HepG2 (cell line): Measurements from ENCODE around the gene FBXL20. TPM values are rescaled to one million over a fixed set of nuclear protein-coding genes. Genes with fewer than 3 reads are reported as not detected.

Experiments
- HNRNPL ChIP-seq: fragments of 200-400 bp; formaldehyde crosslinking; IDR thresholded peaks from 2 replicates; pipeline ENCODE4 v1.6.1; 2017; ENCODE audit warnings: mild to moderate bottlenecking, low read depth, low read length
- HOXA7 ChIP-seq: sonication (generic); formaldehyde crosslinking; IDR thresholded peaks from 2 replicates; pipeline ENCODE4 v1.8.1; 2022; ENCODE audit warnings: mild to moderate bottlenecking, missing genetic modification reagents, moderate library complexity
- MYPOP ChIP-seq: sonication (generic); formaldehyde crosslinking; IDR thresholded peaks from 2 replicates; pipeline ENCODE4 v1.8.1; 2023; ENCODE audit warnings: mild to moderate bottlenecking, moderate library complexity, missing genetic modification reagents
- PAWR ChIP-seq: sonication (generic); formaldehyde crosslinking; IDR thresholded peaks from 2 replicates; pipeline ENCODE4 v1.4.0; 2020; ENCODE audit warnings: missing genetic modification reagents, mild to moderate bottlenecking, borderline replicate concordance
- SP5 ChIP-seq: IDR thresholded peaks from 2 replicates; pipeline ENCODE4 v1.6.1; 2016; ENCODE audit warnings: low read depth, borderline replicate concordance
- TEF ChIP-seq: sonication (generic); formaldehyde crosslinking; IDR thresholded peaks from 2 replicates; pipeline ENCODE4 v1.5.0; 2020; ENCODE audit warnings: missing genetic modification reagents
- ZNF33A ChIP-seq: sonication (generic); formaldehyde crosslinking; IDR thresholded peaks from 2 replicates; pipeline ENCODE4 v1.5.1; 2020; ENCODE audit warnings: missing genetic modification reagents, mild to moderate bottlenecking, moderate library complexity, borderline replicate concordance
- ZNF775 ChIP-seq: sonication (generic); formaldehyde crosslinking; IDR thresholded peaks from 2 replicates; pipeline ENCODE4 v1.4.0; 2020; ENCODE audit warnings: missing genetic modification reagents, mild to moderate bottlenecking, moderate library complexity, borderline replicate concordance
- ZNF800 ChIP-seq: sonication (generic); formaldehyde crosslinking; IDR thresholded peaks from 2 replicates; pipeline ENCODE4 v1.4.0; 2020; ENCODE audit warnings: missing genetic modification reagents
- polyA plus RNA-seq, 8 experiments: library from polyadenylated mRNA; depleted of rRNA in 3 of 8; stranded (reverse) in 7 of 8; unstranded in 1 of 8; fragments of >200 nt; fragmentation: Illumina TruSeq in 4 of 8; extraction: Trizol in 4 of 8; gene quantifications; 2 replicates each; pipeline versions ENCODE4 v1.2.1 to v1.2.3, GENCODE V29; 2011 to 2016; ENCODE audit warnings: low read depth in 4 of 8, missing spikeins in 1 of 8, mixed read lengths in 1 of 8; ENCODE audit not compliant: insufficient read depth in 1 of 8
- total RNA-seq, 5 experiments: library from RNA; depleted of rRNA; stranded (reverse); fragments of >200 nt; fragmentation: Illumina TruSeq; extraction: Trizol; gene quantifications; 2 replicates each; pipeline ENCODE4 v1.2.3, GENCODE V29; 2016; ENCODE audit warnings: low read depth in 1 of 5

Gene FBXL20
- total and polyA plus RNA-seq, 2 of the 13 experiments (the other 11 are each of a cell fraction or from before 2014, with no cell fraction given): 10.2 to 10.3 TPM

- TF ChIP-seq ZNF800 (CRISPR knock-in tag) (no peak), MYPOP (CRISPR knock-in tag) (no peak), ZNF33A (CRISPR knock-in tag) (no peak), PAWR (CRISPR knock-in tag) (no peak), HNRNPL (no peak), HOXA7 (CRISPR knock-in tag) (no peak), TEF (CRISPR knock-in tag) (no peak), ZNF775 (CRISPR knock-in tag) (no peak), SP5 (no peak)
Observed at GRCh38 chr17:39246274-39246673, 155.2 kb downstream of the FBXL20 start (continued).
